ENCODE data around the gene MB. TPM values are rescaled to one million over a fixed set of nuclear protein-coding genes. Genes with fewer than 3 reads are reported as not detected.

Gene MB
- total RNA-seq, 1 experiment from 2014 or later = 0.30 TPM

DNA sequence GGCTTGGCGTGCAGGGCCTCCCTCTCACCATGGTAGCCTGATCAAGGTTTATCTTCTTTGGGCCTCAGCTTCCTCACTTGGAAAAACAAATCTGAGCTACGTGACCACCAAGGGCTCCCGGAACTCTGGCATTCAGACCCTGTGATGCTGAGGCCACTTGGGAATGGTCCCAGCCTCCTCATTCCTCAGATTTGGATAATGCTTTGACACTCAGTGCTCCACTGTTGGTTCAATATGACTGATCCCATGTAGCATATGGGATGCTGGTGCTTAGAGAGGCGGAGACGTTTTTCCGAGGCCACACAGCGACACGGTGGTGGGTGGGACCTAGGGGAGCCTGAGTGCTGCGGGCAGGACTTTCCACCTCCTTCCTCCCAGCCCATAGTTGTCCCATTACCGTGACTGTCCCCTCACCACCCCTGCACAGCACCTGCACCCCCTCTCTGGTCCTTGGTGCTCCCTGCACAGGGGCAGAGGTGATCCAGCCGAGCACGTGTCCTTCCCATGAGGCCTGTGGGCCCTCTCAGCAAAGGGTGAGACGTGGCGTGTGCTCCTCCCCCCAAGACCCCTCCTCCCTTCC, 23.1 kb downstream of the MB start:
- BruUV-seq (replicated peaks) = no TSS peak
- DNase-seq (ENCODE audit: low spot score) = no peak
- Histone ChIP-seq H3K4me1 (ENCODE audit: insufficient read depth, low read length, poor library complexity, severe bottlenecking) (no peaks in the 10 kb centered on the region), H3K4me3 (ENCODE audit: low read depth, low read length, poor library complexity, severe bottlenecking) (no peak overlapping the region), H3K27me3 (replicated peaks; ENCODE audit: insufficient read depth, low read depth, low read length, poor library complexity) (no peaks in the 10 kb centered on the region), H3K36me3 (ENCODE audit: insufficient read depth, low read length, poor library complexity, severe bottlenecking) (no peaks in the 10 kb centered on the region), H3K9me3 (ENCODE audit: low read depth, low read length, poor library complexity, severe bottlenecking) (no peaks in the 10 kb centered on the region), H3K27ac (ENCODE audit: low read depth, low read length, poor library complexity, severe bottlenecking) (no peak overlapping the region)
- TF ChIP-seq, protein P1, sequence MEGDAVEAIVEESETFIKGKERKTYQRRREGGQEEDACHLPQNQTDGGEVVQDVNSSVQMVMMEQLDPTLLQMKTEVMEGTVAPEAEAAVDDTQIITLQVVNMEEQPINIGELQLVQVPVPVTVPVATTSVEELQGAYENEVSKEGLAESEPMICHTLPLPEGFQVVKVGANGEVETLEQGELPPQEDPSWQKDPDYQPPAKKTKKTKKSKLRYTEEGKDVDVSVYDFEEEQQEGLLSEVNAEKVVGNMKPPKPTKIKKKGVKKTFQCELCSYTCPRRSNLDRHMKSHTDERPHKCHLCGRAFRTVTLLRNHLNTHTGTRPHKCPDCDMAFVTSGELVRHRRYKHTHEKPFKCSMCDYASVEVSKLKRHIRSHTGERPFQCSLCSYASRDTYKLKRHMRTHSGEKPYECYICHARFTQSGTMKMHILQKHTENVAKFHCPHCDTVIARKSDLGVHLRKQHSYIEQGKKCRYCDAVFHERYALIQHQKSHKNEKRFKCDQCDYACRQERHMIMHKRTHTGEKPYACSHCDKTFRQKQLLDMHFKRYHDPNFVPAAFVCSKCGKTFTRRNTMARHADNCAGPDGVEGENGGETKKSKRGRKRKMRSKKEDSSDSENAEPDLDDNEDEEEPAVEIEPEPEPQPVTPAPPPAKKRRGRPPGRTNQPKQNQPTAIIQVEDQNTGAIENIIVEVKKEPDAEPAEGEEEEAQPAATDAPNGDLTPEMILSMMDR (conservative IDR thresholded peaks at IDR 0.05; ENCODE audit: low read depth, low read length) = no peak
- no peak for TF ChIP-seq EZH2 (IDR thresholded peaks at IDR 0.05; ENCODE audit: borderline replicate concordance, low read depth, low read length, poor library complexity, severe bottlenecking)
- intact Hi-C loops (cut with micrococcal nuclease; ENCODE audit: unreplicated experiment) = no loop called here
- CTCF ChIA-PET = no interaction called here
- POLR2A ChIA-PET (ENCODE audit: low non-redundant PET) = interaction anchor here (0.7 kb wide), 1 partner anchor 33 kb away, joined by 3 read pairs; no protein-coding TSS in a partner anchor

DNA sequence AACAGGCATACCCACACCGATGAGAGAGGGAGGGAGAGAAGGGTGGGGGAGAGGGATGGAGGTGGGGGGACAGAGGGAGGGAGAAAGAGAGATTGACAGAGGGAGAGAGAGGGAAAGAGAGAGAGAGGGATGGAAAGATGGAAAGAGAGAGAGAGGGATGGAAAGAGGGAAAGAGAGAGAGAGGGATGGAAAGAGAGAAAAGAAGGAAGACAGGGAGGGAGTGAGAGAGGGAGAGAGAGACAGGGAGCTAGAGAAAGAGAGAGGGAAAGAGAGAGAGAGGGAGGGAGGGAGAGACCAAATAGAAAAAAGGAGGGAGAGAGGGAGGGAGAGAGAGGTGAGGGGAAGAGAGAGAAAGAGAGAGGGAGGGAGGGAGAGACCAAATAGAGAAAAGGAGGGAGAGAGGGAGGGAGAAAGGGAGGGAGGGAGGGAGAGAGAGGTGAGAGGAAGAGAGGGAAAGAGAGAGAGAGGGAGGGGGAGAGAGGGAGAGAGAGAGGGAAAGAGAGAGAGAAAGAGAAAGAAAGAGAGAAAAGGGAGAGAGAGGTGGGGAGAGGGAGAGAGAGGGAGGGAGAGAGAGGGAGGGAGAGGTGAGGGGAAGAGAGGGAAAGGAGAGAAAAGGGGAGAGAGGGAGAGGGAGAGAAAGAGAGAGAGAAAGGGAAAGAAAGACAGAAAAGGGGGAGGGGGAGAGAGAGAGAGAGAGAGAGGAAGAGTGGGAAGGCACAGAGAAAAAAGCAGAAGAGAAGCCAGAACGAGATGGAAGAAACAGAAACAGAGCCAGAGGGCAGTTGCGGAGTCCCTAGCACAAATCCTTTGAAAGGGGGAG, 23.8 kb downstream of the MB start:
- H3K4me3 ChIP-seq (ENCODE audit: low read depth, low read length, poor library complexity, severe bottlenecking) = no peak overlapping the region
- no peaks in the 10 kb centered on the region for H3K36me3 ChIP-seq (ENCODE audit: insufficient read depth, low read length, poor library complexity, severe bottlenecking)
- intact Hi-C loops (cut with micrococcal nuclease; ENCODE audit: unreplicated experiment) = no loop called here
- H3K27me3 ChIP-seq (replicated peaks; ENCODE audit: insufficient read depth, low read depth, low read length, poor library complexity) = no peaks in the 10 kb centered on the region
- H3K9me3 ChIP-seq (ENCODE audit: low read depth, low read length, poor library complexity, severe bottlenecking) = no peaks in the 10 kb centered on the region
- no TSS peak for BruUV-seq (replicated peaks)
- CTCF ChIA-PET = no interaction called here
- DNase-seq (ENCODE audit: low spot score) = no peak
- POLR2A ChIA-PET (ENCODE audit: low non-redundant PET) = interaction anchor here (0.7 kb wide), 1 partner anchor 32 kb away, joined by 3 read pairs; no protein-coding TSS in a partner anchor
- H3K27ac ChIP-seq (ENCODE audit: low read depth, low read length, poor library complexity, severe bottlenecking) = no peak overlapping the region
- no peak for TF ChIP-seq EZH2 (IDR thresholded peaks at IDR 0.05; ENCODE audit: borderline replicate concordance, low read depth, low read length, poor library complexity, severe bottlenecking)
- TF ChIP-seq, protein P1 (conservative IDR thresholded peaks at IDR 0.05; ENCODE audit: low read depth, low read length) = no peak
- H3K4me1 ChIP-seq (ENCODE audit: insufficient read depth, low read length, poor library complexity, severe bottlenecking) = no peaks in the 10 kb centered on the region

DNA sequence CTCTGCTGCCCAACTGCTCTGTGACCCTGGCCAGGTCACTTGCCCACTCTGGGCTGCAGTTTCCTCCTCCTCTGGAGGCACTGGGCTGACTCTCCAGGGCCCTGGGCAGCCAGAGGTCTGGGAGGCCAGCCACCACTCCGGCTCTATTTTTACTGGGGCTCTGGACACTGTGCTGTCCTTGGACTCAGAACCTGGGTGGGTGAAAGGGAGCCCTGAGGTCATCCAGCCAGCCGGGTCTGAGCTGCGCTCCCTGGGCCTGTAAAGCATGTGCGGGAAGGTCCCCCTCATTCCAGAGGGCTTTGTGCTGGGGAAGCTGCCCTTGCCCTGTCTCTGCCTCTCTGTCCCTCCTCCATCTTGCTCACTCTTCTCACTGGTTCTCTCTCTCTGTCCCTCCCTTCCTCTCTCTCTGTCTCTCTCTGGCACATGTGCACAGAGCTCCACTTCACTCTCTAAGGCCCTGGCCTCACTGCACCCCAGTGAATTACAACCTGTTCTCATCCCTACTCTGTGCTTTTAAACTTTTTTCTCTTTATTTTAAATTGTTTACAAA, 24.6 kb downstream of the MB start:
- no peaks in the 10 kb centered on the region for H3K4me1 ChIP-seq (ENCODE audit: insufficient read depth, low read length, poor library complexity, severe bottlenecking)
- H3K9me3 ChIP-seq (ENCODE audit: low read depth, low read length, poor library complexity, severe bottlenecking) = no peaks in the 10 kb centered on the region
- H3K27me3 ChIP-seq (replicated peaks; ENCODE audit: insufficient read depth, low read depth, low read length, poor library complexity) = no peaks in the 10 kb centered on the region
- TF ChIP-seq, protein P1 (conservative IDR thresholded peaks at IDR 0.05; ENCODE audit: low read depth, low read length) = no peak
- no peak for TF ChIP-seq EZH2 (IDR thresholded peaks at IDR 0.05; ENCODE audit: borderline replicate concordance, low read depth, low read length, poor library complexity, severe bottlenecking)
- no TSS peak for BruUV-seq (replicated peaks)
- no peak overlapping the region for H3K4me3 ChIP-seq (ENCODE audit: low read depth, low read length, poor library complexity, severe bottlenecking)
- ChIA-PET CTCF (no interaction called here), POLR2A (ENCODE audit: low non-redundant PET) (no interaction called here)
- H3K27ac ChIP-seq (ENCODE audit: low read depth, low read length, poor library complexity, severe bottlenecking) = no peak overlapping the region
- H3K36me3 ChIP-seq (ENCODE audit: insufficient read depth, low read length, poor library complexity, severe bottlenecking) = no peaks in the 10 kb centered on the region
- intact Hi-C loops (cut with micrococcal nuclease; ENCODE audit: unreplicated experiment) = no loop called here
- no peak for DNase-seq (ENCODE audit: low spot score)
